Neural cell (in vitro differentiated cells): ENCODE measurements around the gene DDX49.

Experiments used
- CTCF ChIP-seq: fragments of 450-650 bp; IDR thresholded peaks from 2 replicates; pipeline ENCODE4 v1.5.1; 2014; ENCODE audit warnings: antibody characterized with exemption, mild to moderate bottlenecking, moderate library complexity; ENCODE audit not compliant: poor library complexity, severe bottlenecking
- EZH2 ChIP-seq: fragments of 200-600, 300-800 bp; shearing (Covaris generic), sonication (generic); IDR thresholded peaks from 2 replicates; pipeline ENCODE4 v1.6.1; 2014; ENCODE audit warnings: antibody characterized with exemption, low read length, borderline replicate concordance, mild to moderate bottlenecking; ENCODE audit not compliant: insufficient read depth, poor library complexity, severe bottlenecking
- SMC3 ChIP-seq: fragments of 450-650 bp; conservative IDR thresholded peaks from 2 replicates; pipeline ENCODE4 v1.6.1; 2014; ENCODE audit warnings: antibody characterized with exemption, mild to moderate bottlenecking, moderate library complexity; ENCODE audit not compliant: poor library complexity

- no peak for TF ChIP-seq CTCF
- no peak for TF ChIP-seq SMC3
- TF ChIP-seq EZH2, result no peak
These were observed 8.6 kb upstream of the DDX49 start for GRCh38 chr19:18910801-18911436.
